Prostate gland (tissue), 2 donors: ENCODE measurements around the gene MYRF. TPM values are rescaled to one million over a fixed set of nuclear protein-coding genes. Genes with fewer than 3 reads are reported as not detected.

ENCODE experiments used
- DNase-seq: peaks from one replicate; pipeline ENCODE4 v3.0.0-alpha.2; 2019; ENCODE audit warnings: low spot score
- H3K27ac ChIP-seq, 2 donors: fragments of 200-600 bp; sonication (generic); 2 replicates each; pipeline ENCODE4 v1.5.1; 2017 to 2019
- H3K27me3 ChIP-seq: fragments of 200-600 bp; sonication (generic); replicated peaks from 2 replicates; pipeline ENCODE4 v1.5.1; 2019; ENCODE audit not compliant: insufficient read depth
- H3K36me3 ChIP-seq, 2 donors: fragments of 200-600 bp; sonication (generic); 1 replicate in 1 of 2; 2 replicates in 1 of 2; pipeline versions ENCODE4 v1.5.1 to v1.8.1; 2017 to 2019
- H3K4me1 ChIP-seq: fragments of 200-600 bp; sonication (generic); replicated peaks from 2 replicates; pipeline ENCODE4 v1.5.1; 2019
- H3K4me3 ChIP-seq, 2 donors: fragments of 200-600 bp; sonication (generic); 2 replicates each; pipeline ENCODE4 v1.5.1; 2017 to 2019
- H3K9me3 ChIP-seq: fragments of 200-600 bp; sonication (generic); 2 replicates; pipeline ENCODE4 v1.5.1; 2017
- POLR2A ChIP-seq: fragments of 450-650 bp; IDR thresholded peaks from one replicate; pipeline ENCODE4 v1.6.1; 2016; ENCODE audit warnings: antibody characterized with exemption, mild to moderate bottlenecking
- POLR2AphosphoS5 ChIP-seq: sonication (generic); formaldehyde crosslinking; IDR thresholded peaks from one replicate; pipeline ENCODE4 v1.6.1; 2017; ENCODE audit warnings: antibody characterized with exemption
- WGBS: methylation state at CpG from one replicate; pipeline ENCODE4 v1.1.5; 2018; 5-methylcytosine and 5-hydroxymethylcytosine counted together
- intact Hi-C: fragments of 100-400 bp; cut with DNase I; formaldehyde crosslinking; loops from one replicate; pipeline ENCODE4 v1.14.2; 2022
- microRNA counts, 2 donors: library from miRNA; unstranded; fragments of <30 nt; microRNA quantifications; one replicate each; lab custom pipeline; 2016 to 2017
- total RNA-seq, 2 donors: library from RNA; depleted of rRNA; stranded (reverse); fragments of >200 nt; gene quantifications; one replicate each; pipeline ENCODE4 v1.1.0, GENCODE V29; 2016
- TF ChIP-seq, protein P1 (sequence below), 4 experiments: fragments of 200-600 bp in 2 of 4; fragments of 450-650 bp in 2 of 4; sonication (generic) in 2 of 4; IDR thresholded peaks; 1 replicate in 3 of 4; 2 replicates in 1 of 4; pipeline ENCODE4 v1.5.1; 2016 to 2019; ENCODE audit warnings: antibody characterized with exemption in 4 of 4, mild to moderate bottlenecking in 2 of 4, moderate library complexity in 2 of 4

Gene MYRF
- total RNA-seq, 2 donors from 2014 or later: 0.77 to 3.4 TPM

DNA sequence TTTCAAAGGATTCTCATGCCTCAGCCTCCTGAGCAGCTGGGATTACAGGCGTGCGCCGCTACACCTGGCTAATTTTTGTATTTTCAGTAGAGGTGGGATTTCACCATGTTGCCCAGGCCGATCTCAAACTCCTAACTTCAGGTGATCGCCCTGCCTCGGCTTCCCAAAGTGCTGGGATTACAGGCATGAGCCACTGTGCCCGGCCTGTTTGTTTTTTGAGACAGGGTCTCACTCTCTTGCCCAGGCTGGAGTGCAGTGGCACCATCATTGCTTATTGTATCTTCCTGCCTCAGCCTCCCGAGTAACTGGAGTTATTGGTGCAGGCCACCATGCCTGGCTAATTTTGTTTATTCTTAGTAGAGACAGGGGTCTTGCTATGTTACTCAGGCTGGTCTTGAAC is 83.8 kb downstream of the MYRF start:
- no peak for DNase-seq
- Histone ChIP-seq H3K9me3 (no peaks in the 10 kb centered on the region), H3K4me1 (peaks cover 7% of the 10 kb centered on the region), H3K27ac (no peak overlapping the region), H3K4me3 (no peak overlapping the region), H3K36me3 (no peaks in the 10 kb centered on the region), H3K27me3 (no peaks in the 10 kb centered on the region)
- WGBS: 95% methylated on average over 8 of the region's 8 CpGs
- intact Hi-C loops: no loop called here
- TF ChIP-seq, protein P1, sequence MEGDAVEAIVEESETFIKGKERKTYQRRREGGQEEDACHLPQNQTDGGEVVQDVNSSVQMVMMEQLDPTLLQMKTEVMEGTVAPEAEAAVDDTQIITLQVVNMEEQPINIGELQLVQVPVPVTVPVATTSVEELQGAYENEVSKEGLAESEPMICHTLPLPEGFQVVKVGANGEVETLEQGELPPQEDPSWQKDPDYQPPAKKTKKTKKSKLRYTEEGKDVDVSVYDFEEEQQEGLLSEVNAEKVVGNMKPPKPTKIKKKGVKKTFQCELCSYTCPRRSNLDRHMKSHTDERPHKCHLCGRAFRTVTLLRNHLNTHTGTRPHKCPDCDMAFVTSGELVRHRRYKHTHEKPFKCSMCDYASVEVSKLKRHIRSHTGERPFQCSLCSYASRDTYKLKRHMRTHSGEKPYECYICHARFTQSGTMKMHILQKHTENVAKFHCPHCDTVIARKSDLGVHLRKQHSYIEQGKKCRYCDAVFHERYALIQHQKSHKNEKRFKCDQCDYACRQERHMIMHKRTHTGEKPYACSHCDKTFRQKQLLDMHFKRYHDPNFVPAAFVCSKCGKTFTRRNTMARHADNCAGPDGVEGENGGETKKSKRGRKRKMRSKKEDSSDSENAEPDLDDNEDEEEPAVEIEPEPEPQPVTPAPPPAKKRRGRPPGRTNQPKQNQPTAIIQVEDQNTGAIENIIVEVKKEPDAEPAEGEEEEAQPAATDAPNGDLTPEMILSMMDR (IDR thresholded peaks at IDR 0.05): no peak
- TF ChIP-seq POLR2AphosphoS5: no peak

DNA sequence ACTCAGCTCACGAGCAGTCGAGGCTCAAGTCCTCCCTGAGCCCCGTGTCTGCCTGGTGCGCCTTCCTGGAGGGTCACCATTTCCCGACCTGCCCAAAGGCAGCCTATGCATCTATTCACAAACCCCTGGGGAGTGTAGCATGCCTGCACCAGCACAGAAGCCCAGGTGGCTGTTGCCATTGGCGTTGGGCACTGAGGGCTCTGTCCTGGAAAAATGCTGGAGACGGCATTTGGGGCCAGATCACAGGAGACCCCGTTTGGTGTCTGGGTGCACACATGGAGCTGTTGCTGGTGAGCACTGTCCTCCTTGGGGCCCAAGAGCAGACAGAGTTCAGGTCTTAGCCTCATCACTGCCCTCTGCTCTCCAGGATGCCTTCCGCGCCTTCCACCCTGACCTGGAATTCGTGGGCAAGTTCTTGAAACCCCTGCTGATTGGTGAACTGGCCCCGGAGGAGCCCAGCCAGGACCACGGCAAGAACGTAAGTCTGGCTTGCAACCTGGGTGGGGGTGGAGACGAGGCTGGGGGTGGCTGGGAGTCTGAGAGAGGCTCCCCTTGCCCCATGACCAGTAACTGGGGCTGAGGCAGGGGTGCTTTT is 85.1 kb downstream of the MYRF start:
- Histone ChIP-seq H3K9me3 (no peaks in the 10 kb centered on the region), H3K4me1 (peaks cover under 1% of the 10 kb centered on the region), H3K27ac (no peak overlapping the region), H3K4me3 (no peak overlapping the region), H3K27me3 (no peaks in the 10 kb centered on the region), H3K36me3 (no peaks in the 10 kb centered on the region)
- TF ChIP-seq, protein P1 (IDR thresholded peaks at IDR 0.05): no peak
- TF ChIP-seq POLR2A (no peak), POLR2AphosphoS5 (no peak)
- WGBS: 92% methylated on average over 15 of the region's 15 CpGs
- no peak for DNase-seq
- intact Hi-C loops: no loop called here

MicroRNAs within 50 kb of the gene (microRNA counts, 767-probe panel; counts per million panel counts)
- microRNA hsa-miR-1908 (lab: Ali Mortazavi, UCI) (1,933 to 2,063 counts per million in 2 donors), microRNA hsa-miR-611 (lab: Ali Mortazavi, UCI) (0 to 431 counts per million in 2 donors)

Other genes starting within 250 kb of the MYRF start
- 1 to 10 TPM in 1 of 2 donors, under 1 TPM in 1; 0.09 to 1.2 TPM for gene LRRC10B, start 243.9 kb upstream of the MYRF start, total RNA-seq
- 100 to 1,000 TPM; 114 to 199 TPM for gene SYT7, start 171.6 kb upstream of the MYRF start, total RNA-seq
- gene DAGLA, start 72.2 kb upstream of the MYRF start, total RNA-seq: 10 to 100 TPM; 10.8 to 12.2 TPM
- 10 to 100 TPM; 34.8 to 82.9 TPM for gene TMEM258, start 40.0 kb downstream of the MYRF start, total RNA-seq
- 10 to 100 TPM; 12.8 to 18.4 TPM for gene FEN1, start 40.3 kb downstream of the MYRF start, total RNA-seq
- 10 to 100 TPM; 15.0 to 38.7 TPM for gene FADS1, start 64.4 kb downstream of the MYRF start, total RNA-seq
- 100 to 1,000 TPM in 1 of 2 donors, 10 to 100 TPM in 1; 67.5 to 213 TPM for gene FADS2, start 75.7 kb downstream of the MYRF start, total RNA-seq
- gene FADS3, start 138.9 kb downstream of the MYRF start, total RNA-seq: 10 to 100 TPM; 18.5 to 74.9 TPM
- gene RAB3IL1, start 164.9 kb downstream of the MYRF start, total RNA-seq: 10 to 100 TPM in 1 of 2 donors, 1 to 10 TPM in 1; 3.5 to 53.0 TPM
- gene BEST1, start 197.7 kb downstream of the MYRF start, total RNA-seq: 10 to 100 TPM in 1 of 2 donors, 1 to 10 TPM in 1; 1.5 to 18.0 TPM
- gene FTH1, start 215.0 kb downstream of the MYRF start, total RNA-seq: 1,000 to 10,000 TPM; 1,344 to 1,560 TPM